Fibroblast of skin of abdomen (primary cell): ENCODE data around the gene FRAS1.
A peak's percentile ranks its signal among the peaks of the same experiment; 100 is the strongest.

Source experiments
- DNase-seq: peaks from one replicate; pipeline ENCODE4 v3.0.0-alpha.2; 2013

FRAS1 gene

DNA sequence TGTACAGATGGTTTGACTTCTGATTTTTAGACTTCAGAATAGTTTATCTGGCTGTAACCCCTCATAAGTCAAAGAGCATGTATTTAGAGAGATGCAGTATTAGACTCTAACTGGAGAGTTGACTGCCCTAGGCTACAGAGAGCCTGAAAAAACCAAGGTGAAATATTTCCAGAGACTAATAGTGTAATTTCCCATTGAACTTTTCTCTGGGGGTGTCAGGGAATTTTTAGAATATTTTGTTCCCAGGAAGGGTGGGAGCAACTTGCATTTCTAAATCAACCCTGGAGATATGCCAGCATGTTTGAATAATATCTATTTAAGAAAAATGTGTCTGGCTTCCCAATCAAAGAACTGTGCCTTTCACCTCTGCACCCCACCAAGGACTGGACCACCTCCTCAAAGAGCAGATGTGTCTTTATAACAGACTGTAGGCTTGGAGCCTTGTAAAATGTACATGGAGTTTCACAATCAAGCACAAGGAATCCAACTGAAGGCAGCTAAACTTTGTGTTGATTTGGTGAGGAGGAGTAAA is 496.5 kb downstream of the FRAS1 start:
- DNase-seq: no peak

- no peak for DNase-seq
Observed at GRCh38 chr4:78556665-78557064, 499.5 kb downstream of the FRAS1 start.

DNA sequence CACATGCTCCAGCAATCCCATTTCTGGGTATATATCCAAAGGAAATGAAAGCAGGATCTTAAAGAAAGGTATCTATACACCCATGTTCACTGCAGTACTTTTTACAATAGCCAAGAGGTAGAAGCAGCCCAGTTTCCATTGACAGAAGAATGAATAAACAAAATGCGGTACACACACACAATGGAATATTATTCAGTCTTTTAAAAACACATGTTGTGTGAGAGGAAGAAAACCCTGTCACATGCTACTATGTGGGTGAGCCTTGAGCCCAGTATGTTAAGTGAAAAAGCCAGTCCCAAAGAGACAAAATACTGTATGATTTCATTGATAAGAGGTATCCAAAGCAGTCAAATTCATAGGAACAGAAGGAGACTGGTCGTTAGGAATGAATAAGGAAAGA is 500.7 kb downstream of the FRAS1 start:
- DNase-seq: no peak

DNA sequence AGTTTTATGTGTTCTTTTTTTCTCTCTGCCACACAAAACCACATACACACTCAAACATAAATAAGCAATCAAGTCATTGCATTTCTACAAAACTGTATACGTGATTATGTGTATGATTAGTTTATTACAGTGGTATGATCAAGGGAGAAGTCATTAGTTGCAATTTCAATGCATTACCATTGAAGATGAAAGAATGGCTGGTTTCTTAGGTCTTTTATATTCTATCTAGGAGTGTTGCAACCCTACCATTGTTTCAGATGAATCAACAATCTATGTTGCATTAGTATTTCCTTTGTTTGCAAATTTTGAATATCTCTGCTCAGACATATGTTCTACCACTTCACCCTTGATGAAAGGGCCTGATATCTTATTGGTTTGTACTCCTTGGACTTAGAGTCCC is 501.3 kb downstream of the FRAS1 start:
- no peak for DNase-seq

DNA sequence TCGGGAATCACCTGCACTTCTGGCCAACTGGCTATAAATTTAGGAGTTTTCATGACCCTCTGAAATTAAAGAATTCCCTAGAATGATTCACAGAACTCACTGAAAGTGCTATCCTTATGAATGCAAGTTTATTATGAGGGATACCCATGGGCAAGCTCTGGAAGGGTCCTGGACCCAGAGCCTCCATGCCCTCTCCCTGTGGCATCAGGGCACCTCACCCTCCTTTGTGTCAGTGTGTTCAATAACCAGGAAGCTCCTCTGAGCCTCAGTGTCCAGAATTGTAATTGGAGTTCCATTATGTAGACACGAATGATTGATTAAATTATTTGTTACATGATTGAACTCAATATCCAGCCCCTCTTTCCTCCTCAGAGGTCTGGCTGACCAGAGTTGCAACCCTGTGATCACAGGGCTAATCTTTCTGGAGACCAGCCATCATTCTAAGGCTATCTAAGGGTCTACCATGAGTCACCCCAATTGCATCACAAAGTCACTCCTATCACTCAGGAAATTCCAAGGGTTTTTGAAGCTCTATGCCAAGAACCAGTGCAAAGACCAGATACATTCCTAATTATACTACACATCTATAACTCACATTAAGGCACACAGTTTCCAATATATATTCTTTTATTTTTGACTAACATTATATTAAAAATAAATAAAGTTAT is 503.3 kb downstream of the FRAS1 start:
- DNase-seq: peak; percentile 90

DNA sequence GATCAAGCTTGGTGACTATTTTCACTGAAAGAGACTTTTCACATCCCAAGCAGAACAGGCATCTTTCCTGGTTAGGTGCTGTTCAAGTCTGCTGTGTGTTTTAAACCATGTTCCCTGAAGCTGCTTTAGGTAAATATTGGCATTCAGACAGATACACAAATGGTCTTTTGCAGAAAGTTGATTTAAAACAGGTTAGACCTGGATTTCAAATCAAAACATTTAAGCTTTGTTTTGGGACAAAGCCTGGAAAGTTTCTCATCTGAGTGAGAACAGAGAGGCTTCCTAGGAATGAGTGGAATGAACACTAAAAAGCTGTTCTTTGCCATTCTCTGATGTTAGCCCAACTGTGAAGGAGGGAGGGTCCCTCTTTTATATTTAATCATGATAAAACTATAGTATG is 504.6 kb downstream of the FRAS1 start:
- DNase-seq: peak; percentile 48

- DNase-seq: no peak
Observed at GRCh38 chr4:78562687-78563086, 505.6 kb downstream of the FRAS1 start.

DNA sequence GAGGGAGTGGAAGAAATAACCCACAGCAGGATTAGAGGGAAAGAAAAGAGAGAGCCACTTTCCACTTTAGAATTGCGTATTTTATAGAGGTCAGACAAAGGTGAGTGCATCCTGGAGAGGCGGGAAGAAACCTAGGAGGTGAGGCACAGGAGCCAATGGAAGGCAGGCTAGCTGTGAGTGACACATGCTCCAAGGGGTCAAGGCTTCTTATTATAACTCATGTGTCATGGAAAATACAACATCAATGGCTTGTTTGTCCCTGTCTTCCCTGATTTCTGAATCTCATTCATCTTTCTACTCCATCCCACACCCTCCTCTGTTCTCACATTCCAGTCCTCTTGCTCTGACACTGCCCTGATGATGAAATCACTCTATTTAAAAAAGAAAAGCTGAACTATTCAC is 508.8 kb downstream of the FRAS1 start:
- peak; percentile 74 for DNase-seq

- no peak for DNase-seq
Observed at GRCh38 chr4:78566834-78567499, 509.8 kb downstream of the FRAS1 start.

- no peak for DNase-seq
Observed at GRCh38 chr4:78567500-78568060, 510.5 kb downstream of the FRAS1 start.

DNA sequence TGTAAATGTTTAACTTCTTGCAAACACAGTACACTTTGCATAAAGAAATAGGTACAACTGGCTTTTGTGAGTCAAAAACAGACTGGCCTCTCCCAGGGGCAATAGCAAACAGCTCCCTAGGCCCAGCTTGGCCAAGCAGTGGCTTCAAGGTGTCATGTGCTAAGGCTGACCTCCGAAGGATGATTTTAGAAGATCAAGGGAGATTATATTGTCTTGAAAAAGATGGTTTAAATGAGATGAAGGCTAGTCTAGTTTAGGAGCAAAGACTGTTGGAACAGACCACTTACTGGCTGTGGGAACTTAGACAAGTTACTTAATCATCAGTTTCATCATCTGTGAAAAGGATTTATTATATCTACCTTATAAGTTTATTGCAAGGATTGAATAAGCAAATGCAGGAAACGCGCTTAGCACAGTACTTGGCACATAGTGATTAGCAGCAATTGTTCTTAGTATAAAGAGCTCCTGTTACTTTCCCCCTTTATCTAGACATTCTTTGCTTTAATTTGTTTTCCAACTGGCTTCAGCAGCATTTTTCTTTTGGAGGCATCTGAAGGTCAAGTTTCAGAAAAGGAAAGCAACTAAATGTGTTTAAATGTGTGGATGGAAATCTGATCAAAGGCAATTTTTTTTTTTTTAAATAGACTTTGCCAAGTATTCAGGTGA is 511.6 kb downstream of the FRAS1 start:
- no peak for DNase-seq

GRCh38 chr4:78569306-78569821 is 512.2 kb downstream of the FRAS1 start:
- peak; percentile 88 for DNase-seq

DNA sequence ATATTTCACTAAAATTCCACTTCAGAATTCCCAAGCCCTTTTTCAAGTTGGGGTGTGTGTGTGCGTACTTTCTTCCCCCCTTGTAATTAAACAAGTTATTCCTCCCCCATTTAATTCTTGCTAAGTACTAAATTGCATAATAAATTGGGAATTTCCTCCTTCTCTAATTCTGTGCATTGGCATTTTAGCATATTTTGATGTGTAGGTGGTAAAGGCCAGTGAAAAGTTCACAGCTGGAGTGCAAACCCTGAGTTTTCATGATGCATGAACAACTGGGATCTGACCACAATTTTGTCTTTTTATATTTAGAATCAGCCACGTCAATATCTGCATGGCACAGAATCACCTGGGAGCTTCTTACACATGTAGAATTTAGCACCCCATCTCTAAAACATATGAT is 513.0 kb downstream of the FRAS1 start:
- no peak for DNase-seq

DNA sequence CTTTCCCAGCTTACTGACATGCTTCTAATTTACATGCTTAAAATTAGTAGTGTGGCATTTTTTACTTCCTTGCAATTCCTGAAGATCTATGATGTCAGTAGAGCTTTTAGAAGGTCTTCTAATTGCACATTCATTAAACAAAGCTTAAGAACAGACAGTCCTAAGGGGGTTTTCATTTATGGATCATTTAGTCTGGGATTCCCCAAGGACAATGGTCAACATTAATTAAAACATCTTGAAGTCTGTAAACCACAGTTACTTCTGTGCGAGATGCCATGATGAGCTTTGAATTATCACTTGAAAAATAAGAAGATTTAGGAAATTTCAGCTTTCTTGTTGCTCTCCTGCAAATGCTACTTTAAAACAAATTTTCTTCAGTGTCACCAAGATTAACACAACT is 514.7 kb downstream of the FRAS1 start:
- DNase-seq: no peak

- no peak for DNase-seq
Observed at GRCh38 chr4:78578674-78579425, 521.7 kb downstream of the FRAS1 start.

DNA sequence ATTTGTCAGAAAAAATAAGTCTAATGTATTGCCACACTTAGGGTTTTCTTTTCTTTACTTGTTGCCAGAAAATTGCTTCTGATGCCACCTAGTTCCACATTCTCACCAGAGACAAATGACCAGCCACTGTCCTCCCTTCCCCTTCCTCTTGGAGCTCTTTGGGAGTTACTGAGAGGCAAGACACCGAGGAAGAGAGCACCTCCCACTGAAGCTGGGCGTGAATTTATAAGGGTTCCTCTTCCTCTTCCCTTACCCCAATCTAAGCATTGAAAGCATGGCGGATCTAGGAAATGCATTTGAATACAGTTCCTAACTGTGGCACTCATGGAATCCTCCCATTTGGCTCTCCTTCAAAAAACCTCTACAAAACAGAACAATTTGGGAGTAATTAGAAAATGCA is 524.5 kb downstream of the FRAS1 start:
- DNase-seq: no peak

DNA sequence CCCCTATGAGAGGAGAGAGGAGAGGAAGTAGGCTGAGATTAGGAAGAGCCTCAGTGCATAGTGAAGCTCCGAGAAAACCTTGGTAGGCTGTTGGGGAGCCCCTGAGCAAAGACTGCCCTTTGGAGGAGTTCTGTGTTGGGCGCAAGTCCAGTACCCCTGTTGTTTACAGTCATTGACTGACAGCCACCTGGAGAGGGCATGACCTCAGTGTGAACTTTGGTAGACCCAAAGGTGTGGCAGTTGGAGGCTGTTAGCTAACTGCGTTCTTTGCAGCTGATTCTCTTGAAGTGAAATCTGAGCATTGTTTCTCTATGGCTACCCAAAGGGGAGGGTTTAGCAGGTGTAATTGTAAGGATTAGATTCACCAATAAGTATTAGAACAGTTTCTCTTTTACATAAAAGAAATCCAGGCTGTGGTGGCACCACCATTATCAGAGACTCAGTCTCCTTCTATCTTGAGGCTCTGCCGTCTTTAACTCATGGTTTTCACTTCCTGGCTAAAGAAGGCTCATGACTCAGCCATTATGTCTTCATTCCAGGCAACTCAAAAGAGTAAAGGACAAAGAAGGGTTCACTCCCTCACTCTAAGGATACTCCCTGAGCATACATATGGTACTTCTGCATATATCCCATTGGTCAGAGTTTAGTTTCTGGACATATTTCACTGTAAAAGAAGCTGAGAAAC is 527.9 kb downstream of the FRAS1 start:
- no peak for DNase-seq

DNA sequence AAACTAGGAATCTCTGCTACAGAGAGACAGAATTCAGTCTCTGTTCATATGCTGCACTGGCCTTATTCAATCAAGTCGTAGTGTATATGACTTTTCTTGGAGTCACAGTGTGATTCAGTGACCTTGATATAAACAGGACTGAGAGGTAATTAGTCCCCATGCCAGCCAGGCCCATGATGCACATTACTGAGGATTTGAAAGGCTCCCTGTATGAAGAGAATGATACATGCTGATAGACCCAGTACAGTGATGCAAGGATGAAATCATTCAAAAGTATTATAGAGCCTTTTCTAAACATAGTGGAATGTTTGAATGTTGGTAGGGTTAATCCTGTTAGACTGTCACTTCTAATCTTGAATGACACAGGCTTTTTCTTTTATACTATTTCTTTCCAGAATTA is 528.5 kb downstream of the FRAS1 start:
- no peak for DNase-seq

DNA sequence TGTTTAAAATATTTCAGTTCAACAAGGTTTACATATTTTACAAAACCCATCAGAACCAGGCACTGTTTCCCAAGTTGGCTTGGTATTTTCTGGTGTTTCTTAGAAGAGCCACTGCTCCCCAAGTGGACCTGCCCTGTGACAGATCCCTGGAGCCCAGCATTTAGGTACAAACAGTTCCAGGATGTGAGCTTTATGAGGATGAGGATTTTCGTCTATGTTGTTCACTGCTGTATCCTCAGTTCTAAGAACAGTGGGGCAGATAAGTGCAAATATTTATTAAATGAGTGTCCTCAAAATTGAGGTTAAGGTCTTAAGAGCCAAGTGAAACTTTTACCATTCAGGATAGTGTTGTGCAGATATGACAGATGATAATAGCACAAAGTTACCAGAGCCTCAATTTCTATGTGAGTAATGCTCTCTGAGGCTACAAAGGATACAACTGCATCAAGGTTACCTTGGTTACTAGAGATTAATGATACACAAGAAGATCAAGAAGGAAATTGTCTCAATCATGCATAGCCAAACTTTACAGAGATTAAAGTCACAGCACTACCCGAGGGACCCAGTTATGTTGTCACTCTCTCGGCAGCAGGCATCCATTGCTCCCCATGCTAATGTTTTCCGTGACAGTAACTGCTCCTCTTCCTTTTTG is 531.9 kb downstream of the FRAS1 start:
- DNase-seq: no peak

GRCh38 chr4:78591404-78591803 is 534.3 kb downstream of the FRAS1 start:
- no peak for DNase-seq

DNA sequence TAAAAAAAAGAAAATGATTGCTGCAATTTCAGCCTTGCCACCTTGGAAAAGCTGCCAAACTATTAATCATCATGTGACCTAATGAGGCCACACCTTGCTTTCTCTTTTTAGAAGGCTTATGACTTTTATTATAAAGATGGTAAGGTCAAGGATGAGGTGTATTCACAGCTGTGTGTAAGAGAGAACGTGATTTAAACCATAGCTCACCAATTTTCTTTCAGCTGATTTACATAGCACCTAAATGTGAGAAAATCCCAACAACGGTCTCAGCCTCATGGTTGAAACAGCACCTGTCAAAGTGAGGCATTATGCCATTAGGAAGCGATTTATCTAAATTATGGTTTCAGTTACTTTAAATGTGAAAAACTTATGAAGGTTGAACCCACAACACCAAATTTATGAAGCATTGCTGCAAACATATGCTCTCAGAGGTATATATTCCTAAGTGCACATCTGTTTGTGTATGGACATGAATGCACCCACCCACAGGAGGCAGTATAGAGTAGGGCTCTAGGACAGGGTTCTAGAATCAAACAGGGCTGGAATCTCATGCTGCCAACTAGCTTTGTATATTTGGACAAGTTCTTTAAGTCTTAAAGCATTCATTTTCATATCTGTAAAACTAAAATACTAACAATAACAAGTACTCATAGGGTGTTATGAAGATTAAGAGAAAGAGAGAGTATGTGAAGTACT is 535.1 kb downstream of the FRAS1 start:
- no peak for DNase-seq
